ENCODE data around the gene INAVA. TPM values are rescaled to one million over a fixed set of nuclear protein-coding genes. Genes with fewer than 3 reads are reported as not detected.
"Not testable (repeated sequence)": the region's sequence is repeated elsewhere in the genome, so short reads cannot be mapped to it uniquely, and the experiment has no call there.

INAVA gene
- total RNA-seq, 1 donor from 2014 or later = 185 TPM

GRCh38 chr1:200922406-200922805 lies 27.7 kb downstream of the INAVA start:
- Histone ChIP-seq H3K4me3 (ENCODE audit: low read depth, low read length) (no peak overlapping the region), H3K27me3 (ENCODE audit: control insufficient read depth, insufficient read depth, low read length) (no peaks in the 10 kb centered on the region), H3K36me3 (ENCODE audit: control insufficient read depth, insufficient read depth, low read length) (no peaks in the 10 kb centered on the region)
- TF ChIP-seq CTCF (IDR thresholded peaks at IDR 0.05; ENCODE audit: insufficient read depth, low read length, poor library complexity, severe bottlenecking) = no peak
- DNase-seq (ENCODE audit: low read depth) = no peak

GRCh38 chr1:200923601-200924000 lies 28.9 kb downstream of the INAVA start:
- Histone ChIP-seq H3K36me3 (ENCODE audit: control insufficient read depth, insufficient read depth, low read length) (no peaks in the 10 kb centered on the region), H3K4me3 (ENCODE audit: low read depth, low read length) (no peak overlapping the region), H3K27me3 (ENCODE audit: control insufficient read depth, insufficient read depth, low read length) (no peaks in the 10 kb centered on the region)
- no peak for TF ChIP-seq CTCF (IDR thresholded peaks at IDR 0.05; ENCODE audit: insufficient read depth, low read length, poor library complexity, severe bottlenecking)
- DNase-seq (ENCODE audit: low read depth) = no peak

- DNase-seq (ENCODE audit: low read depth) = no peak
Observed at GRCh38 chr1:200925831-200926230, 31.1 kb downstream of the INAVA start.

GRCh38 chr1:200929530-200930278 lies 35.0 kb downstream of the INAVA start:
- TF ChIP-seq CTCF (IDR thresholded peaks at IDR 0.05; ENCODE audit: insufficient read depth, low read length, poor library complexity, severe bottlenecking) = no peak
- H3K36me3 ChIP-seq (ENCODE audit: control insufficient read depth, insufficient read depth, low read length) = no peaks in the 10 kb centered on the region
- DNase-seq (ENCODE audit: low read depth) = no peak
- H3K27me3 ChIP-seq (ENCODE audit: control insufficient read depth, insufficient read depth, low read length) = no peaks in the 10 kb centered on the region
- no peak overlapping the region for H3K4me3 ChIP-seq (ENCODE audit: low read depth, low read length)

More at GRCh38 chr1:200925831-200926230, 31.1 kb downstream of the INAVA start:
- H3K27me3 ChIP-seq (ENCODE audit: control insufficient read depth, insufficient read depth, low read length) = no peaks in the 10 kb centered on the region
- TF ChIP-seq CTCF (IDR thresholded peaks at IDR 0.05; ENCODE audit: insufficient read depth, low read length, poor library complexity, severe bottlenecking) = no peak
- no peaks in the 10 kb centered on the region for H3K36me3 ChIP-seq (ENCODE audit: control insufficient read depth, insufficient read depth, low read length)
- no peak overlapping the region for H3K4me3 ChIP-seq (ENCODE audit: low read depth, low read length)

GRCh38 chr1:200930285-200930684 lies 35.6 kb downstream of the INAVA start:
- not testable (repeated sequence) for DNase-seq (ENCODE audit: low read depth); H3K4me3 ChIP-seq (ENCODE audit: low read depth, low read length)

GRCh38 chr1:200931776-200932175 lies 37.1 kb downstream of the INAVA start:
- no peak for DNase-seq (ENCODE audit: low read depth)
- no peak overlapping the region for H3K4me3 ChIP-seq (ENCODE audit: low read depth, low read length)
- no peaks in the 10 kb centered on the region for H3K27me3 ChIP-seq (ENCODE audit: control insufficient read depth, insufficient read depth, low read length)
- no peaks in the 10 kb centered on the region for H3K36me3 ChIP-seq (ENCODE audit: control insufficient read depth, insufficient read depth, low read length)
- TF ChIP-seq CTCF (IDR thresholded peaks at IDR 0.05; ENCODE audit: insufficient read depth, low read length, poor library complexity, severe bottlenecking) = no peak

More at GRCh38 chr1:200930285-200930684, 35.6 kb downstream of the INAVA start:
- not testable (repeated sequence) for H3K36me3 ChIP-seq (ENCODE audit: control insufficient read depth, insufficient read depth, low read length); H3K27me3 ChIP-seq (ENCODE audit: control insufficient read depth, insufficient read depth, low read length)

Measured in kidney epithelial cell (primary cell).